ENCODE results near the gene SAA4. TPM values are rescaled to one million over a fixed set of nuclear protein-coding genes. Genes with fewer than 3 reads are reported as not detected.

SAA4 gene
- total and polyA plus RNA-seq, 2 of the 8 experiments (the other 6 are each of a cell fraction or from before 2014, with no cell fraction given), result not detected

GRCh38 chr11:18233912-18234311 lies 2.7 kb downstream of the SAA4 start:
- Histone ChIP-seq H2AFZ (ENCODE audit: low read length) (no peak overlapping the region), H3K4ac (replicated peaks; ENCODE audit: insufficient read length, low read depth, low read length) (no peak overlapping the region), H2BK20ac (ENCODE audit: low read length) (no peak overlapping the region), H3K4me3 (ENCODE audit: extremely low read depth in 1 of 4, insufficient read depth in 2 of 4, low read depth in 3 of 4, low read length in 4 of 4) (no peak overlapping the region), H2BK12ac (ENCODE audit: low read depth, low read length) (no peak overlapping the region), H4K5ac (ENCODE audit: insufficient read length, low read depth, low read length) (no peak overlapping the region), H2AK5ac (ENCODE audit: low read depth, low read length) (no peak overlapping the region), H2BK5ac (ENCODE audit: low read depth, low read length) (no peak overlapping the region), H3K4me2 (ENCODE audit: insufficient read depth in 1 of 2, low read depth in 2 of 2, low read length in 2 of 2) (no peak overlapping the region), H3K56ac (replicated peaks; ENCODE audit: insufficient read length, low read depth, low read length) (no peak overlapping the region), H3K23me2 (ENCODE audit: low read depth, low read length) (no peaks in the 10 kb centered on the region), H2BK15ac (ENCODE audit: low read length) (no peak overlapping the region), H3K79me1 (ENCODE audit: low read depth, low read length) (no peaks in the 10 kb centered on the region), H3K14ac (ENCODE audit: insufficient read length) (no peak overlapping the region), H3K27ac (ENCODE audit: low read depth, low read length) (no peak overlapping the region), H2BK120ac (replicated peaks; ENCODE audit: low read depth, low read length) (no peak overlapping the region), H4K8ac (ENCODE audit: extremely low read depth, insufficient read depth, low read length) (no peak overlapping the region), H4K91ac (replicated peaks; ENCODE audit: insufficient read length, low read length) (no peak overlapping the region), H3K18ac (ENCODE audit: extremely low read depth, low read length) (no peak overlapping the region), H3K4me1 (replicated peaks in 1 of 4; ENCODE audit: control insufficient read depth in 3 of 4, insufficient read depth in 4 of 4, low read length in 3 of 4) (no peaks in the 10 kb centered on the region), H3K9me3 (ENCODE audit: insufficient read depth in 2 of 2, low read depth in 1 of 2, low read length in 1 of 2) (no peaks in the 10 kb centered on the region), H4K20me1 (replicated peaks in 1 of 2; ENCODE audit: control insufficient read depth in 1 of 2, insufficient read depth in 2 of 2, low read length in 2 of 2) (no peaks in the 10 kb centered on the region), H3K9ac (replicated peaks in 1 of 4; ENCODE audit: extremely low read depth in 1 of 4, low read depth in 3 of 4, low read length in 3 of 4) (no peak overlapping the region), H3K23ac (ENCODE audit: insufficient read length) (no peak overlapping the region), H3K36me3 (ENCODE audit: control insufficient read depth in 2 of 4, insufficient read depth in 4 of 4, low read length in 3 of 4) (no peaks in the 10 kb centered on the region), H3K79me2 (ENCODE audit: control insufficient read depth in 1 of 2, insufficient read depth in 2 of 2, low read length in 2 of 2) (no peaks in the 10 kb centered on the region), H3K27me3 (replicated peaks in 1 of 4; ENCODE audit: control insufficient read depth in 3 of 4, extremely low read depth in 1 of 4, insufficient read depth in 3 of 4, low read length in 3 of 4) (no peaks in the 10 kb centered on the region; a peak in 1 of 7 replicates)
- no peak for FAIRE-seq
- ChIA-PET CTCF (ENCODE audit: partially characterized antibody) (interaction anchor here (1.3 to 3.8 kb wide), 2 partner anchors 10 to 119 kb away, joined by 5 to 12 read pairs; no protein-coding TSS in a partner anchor), POLR2A (ENCODE audit: partially characterized antibody) (interaction anchor here (0.9 kb wide), 1 partner anchor 36 kb away, joined by 3 read pairs; no protein-coding TSS in a partner anchor)
- DNase-seq (ENCODE audit: low read depth in 1 of 2, low spot score in 2 of 2), result no peak
- WGBS, 2 experiments (ENCODE audit: extremely low coverage in 1 of 2, insufficient coverage in 1 of 2, insufficient read length in 1 of 2, insufficient replicate concordance in 2 of 2, low coverage in 1 of 2, low lambda C conversion rate in 2 of 2, missing lambda C conversion rate in 1 of 2), result 91% methylated on average over 4 of the region's 4 CpGs; no CpG with 5 or more reads in 1 of the 2 experiments
- no peak for TF ChIP-seq TAF1 (IDR thresholded peaks at IDR 0.05; ENCODE audit: low read depth, low read length)
- no peak for TF ChIP-seq SIN3A (conservative IDR thresholded peaks at IDR 0.05 in 1 of 2, IDR thresholded peaks at IDR 0.05 in 1 of 2; ENCODE audit: low read depth in 1 of 2, low read length in 2 of 2)
- TF ChIP-seq CBX5 (IDR thresholded peaks at IDR 0.05; ENCODE audit: low read depth, low read length), result no peak
- no peak for TF ChIP-seq MAFK (IDR thresholded peaks at IDR 0.05; ENCODE audit: low read depth, low read length)
- no peak for TF ChIP-seq NANOG (IDR thresholded peaks at IDR 0.05; ENCODE audit: insufficient read depth, low read depth, low read length, poor library complexity, severe bottlenecking)
- no peak for TF ChIP-seq TEAD4 (IDR thresholded peaks at IDR 0.05; ENCODE audit: low read depth, low read length)
- no peak for TF ChIP-seq RXRA (IDR thresholded peaks at IDR 0.05; ENCODE audit: insufficient read depth, low read depth, low read length)
- TF ChIP-seq CTBP2 (IDR thresholded peaks at IDR 0.05; ENCODE audit: borderline replicate concordance, insufficient read depth, insufficient read length, low read length), result no peak
- no peak for TF ChIP-seq TBP (IDR thresholded peaks at IDR 0.05; ENCODE audit: low read depth, low read length)
- no peak for TF ChIP-seq JUN (IDR thresholded peaks at IDR 0.05; ENCODE audit: low read depth, low read length)
- TF ChIP-seq, protein P1, sequence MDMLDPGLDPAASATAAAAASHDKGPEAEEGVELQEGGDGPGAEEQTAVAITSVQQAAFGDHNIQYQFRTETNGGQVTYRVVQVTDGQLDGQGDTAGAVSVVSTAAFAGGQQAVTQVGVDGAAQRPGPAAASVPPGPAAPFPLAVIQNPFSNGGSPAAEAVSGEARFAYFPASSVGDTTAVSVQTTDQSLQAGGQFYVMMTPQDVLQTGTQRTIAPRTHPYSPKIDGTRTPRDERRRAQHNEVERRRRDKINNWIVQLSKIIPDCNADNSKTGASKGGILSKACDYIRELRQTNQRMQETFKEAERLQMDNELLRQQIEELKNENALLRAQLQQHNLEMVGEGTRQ (IDR thresholded peaks at IDR 0.05; ENCODE audit: low read length), result no peak
